GM12878 (cell line): ENCODE measurements around the gene ALDH1L1.

Experiments used
- CBX3 ChIP-seq: fragments of 200-600 bp; sonication (generic); IDR thresholded peaks from 2 replicates; pipeline ENCODE4 v1.6.1; 2016; ENCODE audit warnings: low read depth, borderline replicate concordance
- CEBPB ChIP-seq, 2 experiments: fragments of 150-350 bp in 1 of 2; IDR thresholded peaks; 2 replicates each; pipeline ENCODE4 v1.6.1; 2012 to 2014; ENCODE audit warnings: low read depth in 2 of 2, low read length in 2 of 2, borderline replicate concordance in 1 of 2, inconsistent platforms in 1 of 2
- EP300 ChIP-seq, 2 experiments: fragments of 150-350 bp in 1 of 2; IDR thresholded peaks; 2 replicates each; pipeline ENCODE4 v1.6.1; 2011 to 2012; ENCODE audit warnings: low read depth in 2 of 2, low read length in 2 of 2, borderline replicate concordance in 1 of 2, improper control_type of control experiment in 1 of 2, inconsistent platforms in 1 of 2; ENCODE audit not compliant: control insufficient read depth in 1 of 2
- EZH2 ChIP-seq: IDR thresholded peaks from 2 replicates; pipeline ENCODE4 v1.6.1; 2012; ENCODE audit warnings: low read depth, mild to moderate bottlenecking, control low read depth, inconsistent platforms, low read length, borderline replicate concordance; ENCODE audit not compliant: control insufficient read depth
- JUNB ChIP-seq: IDR thresholded peaks from 2 replicates; pipeline ENCODE4 v1.6.1; 2016; ENCODE audit warnings: antibody characterized with exemption, mild to moderate bottlenecking
- MEF2A ChIP-seq: IDR thresholded peaks from 2 replicates; pipeline ENCODE4 v1.6.1; 2011; ENCODE audit warnings: low read depth, mild to moderate bottlenecking, low read length, moderate library complexity; ENCODE audit not compliant: insufficient read depth
- PBX3 ChIP-seq: IDR thresholded peaks from 2 replicates; pipeline ENCODE4 v1.6.1; 2011; ENCODE audit warnings: mild to moderate bottlenecking, low read depth, low read length, moderate library complexity; ENCODE audit not compliant: insufficient replicate concordance
- POLR2AphosphoS5 ChIP-seq: IDR thresholded peaks from 2 replicates; pipeline ENCODE4 v1.6.1; 2011; ENCODE audit warnings: mild to moderate bottlenecking, low read length, inconsistent platforms
- RFX5 ChIP-seq: IDR thresholded peaks from 2 replicates; pipeline ENCODE4 v1.6.1; 2011; ENCODE audit warnings: low read depth, low read length, improper control_type of control experiment
- TAF1 ChIP-seq: IDR thresholded peaks from 2 replicates; pipeline ENCODE4 v1.6.1; 2011; ENCODE audit warnings: mild to moderate bottlenecking, low read depth, low read length, borderline replicate concordance
- TF ChIP-seq, protein P1 (sequence below), 3 experiments: IDR thresholded peaks in 2 of 3; conservative IDR thresholded peaks in 1 of 3; 2 replicates each; pipeline ENCODE4 v1.5.1; 2011; ENCODE audit warnings: low read depth in 3 of 3, low read length in 3 of 3, mild to moderate bottlenecking in 3 of 3, control low read depth in 2 of 3, moderate library complexity in 2 of 3, inconsistent platforms in 1 of 3, mixed read lengths in 1 of 3; ENCODE audit not compliant: control insufficient read depth in 2 of 3, insufficient read depth in 1 of 3; ENCODE audit errors: extremely low read depth in 1 of 3
- TF ChIP-seq, protein P2 (sequence below): IDR thresholded peaks from 2 replicates; pipeline ENCODE4 v1.6.1; 2012; ENCODE audit warnings: low read depth, low read length, improper control_type of control experiment
- TF ChIP-seq, protein P3 (sequence below): fragments of 450-650 bp; IDR thresholded peaks from 2 replicates; pipeline ENCODE4 v1.6.1; 2018; ENCODE audit warnings: mild to moderate bottlenecking, low read depth, moderate library complexity; ENCODE audit not compliant: partially characterized antibody

DNA sequence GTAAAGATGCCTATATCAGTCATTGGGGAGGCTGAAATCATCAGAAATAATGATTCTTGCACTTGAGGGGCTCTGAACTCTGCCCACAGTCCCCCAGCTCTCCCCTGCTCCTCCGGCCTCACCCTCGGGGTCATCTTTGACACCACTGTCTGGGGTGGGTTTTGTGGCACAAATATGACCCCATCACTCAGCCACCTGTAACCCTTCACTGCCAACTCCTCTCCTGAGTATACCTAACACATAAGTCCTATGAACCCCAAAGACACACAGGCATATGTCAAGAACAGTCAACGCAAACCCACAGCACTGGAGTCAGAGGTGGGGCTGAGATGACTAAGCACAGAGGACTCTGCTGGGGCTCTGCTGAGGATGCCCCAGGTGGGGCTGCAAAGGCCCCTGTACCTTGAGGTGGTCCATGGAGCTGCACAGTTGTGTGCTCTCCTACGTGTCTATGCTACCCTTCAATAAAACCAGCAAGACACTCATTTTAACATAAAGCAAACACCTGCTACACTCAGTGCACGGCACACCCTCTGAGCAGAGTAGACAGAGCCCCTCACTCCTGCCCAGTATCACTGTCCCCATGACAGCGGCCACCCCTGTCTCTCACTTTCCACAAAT, 126.3 kb downstream of the ALDH1L1 start:
- TF ChIP-seq EZH2 (no peak), PBX3 (no peak), MEF2A (no peak), TAF1 (no peak), CBX3 (no peak), POLR2AphosphoS5 (no peak), JUNB (no peak), EP300 (IDR thresholded peaks at IDR 0.05; ENCODE audit: borderline replicate concordance in 1 of 2, control insufficient read depth in 1 of 2, low read depth in 2 of 2, low read length in 2 of 2) (no peak), RFX5 (no peak), CEBPB (IDR thresholded peaks at IDR 0.05; ENCODE audit: borderline replicate concordance in 1 of 2, low read depth in 2 of 2, low read length in 2 of 2) (no peak)
- TF ChIP-seq, protein P1, sequence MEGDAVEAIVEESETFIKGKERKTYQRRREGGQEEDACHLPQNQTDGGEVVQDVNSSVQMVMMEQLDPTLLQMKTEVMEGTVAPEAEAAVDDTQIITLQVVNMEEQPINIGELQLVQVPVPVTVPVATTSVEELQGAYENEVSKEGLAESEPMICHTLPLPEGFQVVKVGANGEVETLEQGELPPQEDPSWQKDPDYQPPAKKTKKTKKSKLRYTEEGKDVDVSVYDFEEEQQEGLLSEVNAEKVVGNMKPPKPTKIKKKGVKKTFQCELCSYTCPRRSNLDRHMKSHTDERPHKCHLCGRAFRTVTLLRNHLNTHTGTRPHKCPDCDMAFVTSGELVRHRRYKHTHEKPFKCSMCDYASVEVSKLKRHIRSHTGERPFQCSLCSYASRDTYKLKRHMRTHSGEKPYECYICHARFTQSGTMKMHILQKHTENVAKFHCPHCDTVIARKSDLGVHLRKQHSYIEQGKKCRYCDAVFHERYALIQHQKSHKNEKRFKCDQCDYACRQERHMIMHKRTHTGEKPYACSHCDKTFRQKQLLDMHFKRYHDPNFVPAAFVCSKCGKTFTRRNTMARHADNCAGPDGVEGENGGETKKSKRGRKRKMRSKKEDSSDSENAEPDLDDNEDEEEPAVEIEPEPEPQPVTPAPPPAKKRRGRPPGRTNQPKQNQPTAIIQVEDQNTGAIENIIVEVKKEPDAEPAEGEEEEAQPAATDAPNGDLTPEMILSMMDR (IDR thresholded peaks at IDR 0.05 in 2 of 3, conservative IDR thresholded peaks at IDR 0.05 in 1 of 3; ENCODE audit: control insufficient read depth in 2 of 3, extremely low read depth in 1 of 3, insufficient read depth in 1 of 3, low read depth in 3 of 3, low read length in 3 of 3) = no peak
- TF ChIP-seq, protein P2, sequence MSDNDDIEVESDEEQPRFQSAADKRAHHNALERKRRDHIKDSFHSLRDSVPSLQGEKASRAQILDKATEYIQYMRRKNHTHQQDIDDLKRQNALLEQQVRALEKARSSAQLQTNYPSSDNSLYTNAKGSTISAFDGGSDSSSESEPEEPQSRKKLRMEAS = no peak
- TF ChIP-seq, protein P3, sequence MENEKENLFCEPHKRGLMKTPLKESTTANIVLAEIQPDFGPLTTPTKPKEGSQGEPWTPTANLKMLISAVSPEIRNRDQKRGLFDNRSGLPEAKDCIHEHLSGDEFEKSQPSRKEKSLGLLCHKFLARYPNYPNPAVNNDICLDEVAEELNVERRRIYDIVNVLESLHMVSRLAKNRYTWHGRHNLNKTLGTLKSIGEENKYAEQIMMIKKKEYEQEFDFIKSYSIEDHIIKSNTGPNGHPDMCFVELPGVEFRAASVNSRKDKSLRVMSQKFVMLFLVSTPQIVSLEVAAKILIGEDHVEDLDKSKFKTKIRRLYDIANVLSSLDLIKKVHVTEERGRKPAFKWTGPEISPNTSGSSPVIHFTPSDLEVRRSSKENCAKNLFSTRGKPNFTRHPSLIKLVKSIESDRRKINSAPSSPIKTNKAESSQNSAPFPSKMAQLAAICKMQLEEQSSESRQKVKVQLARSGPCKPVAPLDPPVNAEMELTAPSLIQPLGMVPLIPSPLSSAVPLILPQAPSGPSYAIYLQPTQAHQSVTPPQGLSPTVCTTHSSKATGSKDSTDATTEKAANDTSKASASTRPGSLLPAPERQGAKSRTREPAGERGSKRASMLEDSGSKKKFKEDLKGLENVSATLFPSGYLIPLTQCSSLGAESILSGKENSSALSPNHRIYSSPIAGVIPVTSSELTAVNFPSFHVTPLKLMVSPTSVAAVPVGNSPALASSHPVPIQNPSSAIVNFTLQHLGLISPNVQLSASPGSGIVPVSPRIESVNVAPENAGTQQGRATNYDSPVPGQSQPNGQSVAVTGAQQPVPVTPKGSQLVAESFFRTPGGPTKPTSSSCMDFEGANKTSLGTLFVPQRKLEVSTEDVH = no peak
